Fibroblast of skin of right quadriceps (primary cell): ENCODE data around the gene EHMT1.
"Not testable (repeated sequence)": the region's sequence is repeated elsewhere in the genome, so short reads cannot be mapped to it uniquely, and the experiment has no call there.

ENCODE experiments used
- DNase-seq: peaks from one replicate; pipeline ENCODE4 v3.0.0-alpha.2; 2013

The EHMT1 gene

GRCh38 chr9:137795156-137795666 is 176.4 kb downstream of the EHMT1 start:
- DNase-seq: no peak

GRCh38 chr9:137797206-137798120 is 178.7 kb downstream of the EHMT1 start:
- DNase-seq: no peak

GRCh38 chr9:137798142-137798541 is 179.3 kb downstream of the EHMT1 start:
- DNase-seq: no peak

GRCh38 chr9:137798901-137799629 is 180.3 kb downstream of the EHMT1 start:
- DNase-seq: no peak

GRCh38 chr9:137799630-137799983 is 180.8 kb downstream of the EHMT1 start:
- DNase-seq: no peak

GRCh38 chr9:137800196-137801022 is 181.6 kb downstream of the EHMT1 start:
- DNase-seq: no peak

GRCh38 chr9:137801023-137801319 is 182.2 kb downstream of the EHMT1 start:
- no peak for DNase-seq

GRCh38 chr9:137802021-137802420 is 183.2 kb downstream of the EHMT1 start:
- DNase-seq: no peak

- DNase-seq: no peak
These were observed 183.9 kb downstream of the EHMT1 start for GRCh38 chr9:137802521-137803243.

- DNase-seq: peak; percentile 25
These were observed 186.3 kb downstream of the EHMT1 start for GRCh38 chr9:137804908-137805630.

- DNase-seq: no peak
These were observed 189.2 kb downstream of the EHMT1 start for GRCh38 chr9:137807721-137808703.

GRCh38 chr9:137809040-137809576 is 190.3 kb downstream of the EHMT1 start:
- no peak for DNase-seq

GRCh38 chr9:137809726-137810450 is 191.1 kb downstream of the EHMT1 start:
- not testable (repeated sequence) for DNase-seq

GRCh38 chr9:137811283-137811870 is 192.6 kb downstream of the EHMT1 start:
- no peak for DNase-seq

- DNase-seq: no peak
These were observed 193.7 kb downstream of the EHMT1 start for GRCh38 chr9:137812356-137813023.

- no peak for DNase-seq
These were observed 194.4 kb downstream of the EHMT1 start for GRCh38 chr9:137813167-137813566.

GRCh38 chr9:137813651-137814415 is 195.0 kb downstream of the EHMT1 start:
- no peak for DNase-seq

GRCh38 chr9:137814436-137814835 is 195.6 kb downstream of the EHMT1 start:
- no peak for DNase-seq
